Psoas muscle (tissue), 8 donors: ENCODE data around the gene DMBX1. TPM values are rescaled to one million over a fixed set of nuclear protein-coding genes. Genes with fewer than 3 reads are reported as not detected.

Source experiments
- ATAC-seq, 4 donors: fragments of 200-7000 bp; cut with Tn5 transposase; one replicate each; pipeline ENCODE4 v1.9.1; 2020; ENCODE audit warnings: moderate library complexity in 3 of 4, mild to moderate bottlenecking in 2 of 4
- DNase-seq, 2 donors: peaks; one replicate each; pipeline ENCODE4 v3.0.0-alpha.2; 2020
- H3K27ac ChIP-seq: fragments of 200-600 bp; one replicate; pipeline ENCODE4 v1.8.0; 2022
- H3K27me3 ChIP-seq, 3 donors: fragments of 200-600 bp in 1 of 3; one replicate each; pipeline versions ENCODE4 v1.6.1 to v1.8.0; 2013 to 2022; ENCODE audit warnings: low read length in 2 of 3, mild to moderate bottlenecking in 2 of 3, moderate library complexity in 1 of 3; ENCODE audit not compliant: insufficient read depth in 3 of 3
- H3K36me3 ChIP-seq, 2 donors: fragments of 200-600 bp in 1 of 2; one replicate each; pipeline versions ENCODE4 v1.6.1 to v1.8.0; 2013 to 2022; ENCODE audit warnings: low read depth in 1 of 2, mild to moderate bottlenecking in 1 of 2, moderate library complexity in 1 of 2; ENCODE audit not compliant: insufficient read depth in 1 of 2
- H3K4me1 ChIP-seq: fragments of 200-600 bp; one replicate; pipeline ENCODE4 v1.8.0; 2022
- H3K4me3 ChIP-seq: fragments of 200-600 bp; one replicate; pipeline ENCODE4 v1.8.0; 2022; ENCODE audit warnings: mild to moderate bottlenecking
- H3K9me3 ChIP-seq: fragments of 200-600 bp; one replicate; pipeline ENCODE4 v1.8.0; 2022
- CTCF ChIP-seq: fragments of 200-600 bp; IDR thresholded peaks from one replicate; pipeline ENCODE4 v1.8.0; 2022; ENCODE audit warnings: antibody characterized with exemption
- WGBS, 3 donors: extraction: QIAGEN DNeasy Blood & Tissue Kit; methylation state at CpG; one replicate each; pipeline versions ENCODE4 v1.1.6 to v1.1.7; 2013; 5-methylcytosine and 5-hydroxymethylcytosine counted together
- intact Hi-C, 2 donors: fragments of 100-400 bp; cut with DNase I; formaldehyde crosslinking; loops; one replicate each; pipeline versions ENCODE4 v1.11.0 to v1.14.2; 2022
- polyA plus RNA-seq, 3 donors: library from polyadenylated mRNA; stranded (reverse); fragments of 200-250 nt; gene quantifications; one replicate each; pipeline ENCODE4 v1.2.3, GENCODE V29; 2013
- total RNA-seq, 4 donors: library from RNA; stranded (reverse); fragmentation: NEBNext Ultra II Directional in 2 of 4; extraction: Animal tissue kit (Norgen Biotek cat#: 25700) in 2 of 4; gene quantifications; one replicate each; pipeline versions ENCODE4 v1.2.1 to v1.2.4, GENCODE V29; 2021 to 2023
- donor health status: healthy with polysubstance abuse.
- donor health status: DM: no; HTN: no; CAD: no; lungs with moderate emphysema.
- donor health status: Bipolar disorder and iron deficiency.
- donor health status: healthy.
- donor health status: DM: yes; HTN: yes; CAD: no.
- donor health status: DM: no; HTN: no; CAD: no.
- donor health status: DM: no; HTN: no; CAD: no.
- donor health status: DM: yes; HTN: yes; CAD: no.

DMBX1 gene
- total and polyA plus RNA-seq, 7 donors: not detected

- Histone ChIP-seq H3K27ac (no peak overlapping the region), H3K4me3 (no peak overlapping the region), H3K36me3 (no peaks in the 10 kb centered on the region), H3K27me3 (peaks cover 0 to 38% (median 11%) of the 10 kb centered on the region in 3 donors), H3K9me3 (no peaks in the 10 kb centered on the region), H3K4me1 (no peaks in the 10 kb centered on the region)
- ATAC-seq: no peak
- no peak for TF ChIP-seq CTCF
- no peak for DNase-seq
- intact Hi-C loops: loop anchor here in 1 of 2 donors (2.0 kb wide), 1 partner anchor 81 kb away; no protein-coding TSS in a partner anchor
- 66 to 71% (median 67%) methylated on average over 3 of the region's 3 CpGs for WGBS, 3 donors
These were observed 43.8 kb upstream of the DMBX1 start for GRCh38 chr1:46445773-46446256.

- Histone ChIP-seq H3K36me3 (no peaks in the 10 kb centered on the region), H3K27ac (no peak overlapping the region), H3K4me1 (no peaks in the 10 kb centered on the region), H3K27me3 (peaks cover 0 to 41% (median 13%) of the 10 kb centered on the region in 3 donors), H3K4me3 (no peak overlapping the region), H3K9me3 (no peaks in the 10 kb centered on the region)
- peak; percentile 87 for TF ChIP-seq CTCF
- DNase-seq: peak; percentile 71 to 86
- WGBS, 3 donors: 34 to 41% (median 38%) methylated on average over 15 of the region's 15 CpGs
- intact Hi-C loops: loop anchor here (1.0 to 2.0 kb wide), 2 partner anchors 80 to 81 kb away; no protein-coding TSS in a partner anchor
- ATAC-seq: peak; percentile 52 to 81 (median 75)
These were observed 42.8 kb upstream of the DMBX1 start for GRCh38 chr1:46446646-46447498.

- ATAC-seq: no peak
- no peak for DNase-seq
- Histone ChIP-seq H3K9me3 (no peaks in the 10 kb centered on the region), H3K36me3 (no peaks in the 10 kb centered on the region), H3K27me3 (peaks cover 0 to 41% (median 13%) of the 10 kb centered on the region in 3 donors), H3K27ac (no peak overlapping the region), H3K4me1 (no peaks in the 10 kb centered on the region), H3K4me3 (peak overlapping the region; percentile 60)
- intact Hi-C loops: loop anchor here (1.0 to 2.0 kb wide), 2 partner anchors 79 to 81 kb away; no protein-coding TSS in a partner anchor
- WGBS, 3 donors: 46 to 54% (median 48%) methylated on average over 14 of the region's 14 CpGs
- no peak for TF ChIP-seq CTCF
These were observed 42.0 kb upstream of the DMBX1 start for GRCh38 chr1:46447499-46448108.

GRCh38 chr1:46448109-46448911 is 41.3 kb upstream of the DMBX1 start:
- no peak for TF ChIP-seq CTCF
- 4 to 6% (median 5%) methylated on average over 62 to 76 of the region's 76 CpGs for WGBS, 3 donors
- Histone ChIP-seq H3K27ac (no peak overlapping the region), H3K36me3 (no peaks in the 10 kb centered on the region), H3K4me1 (no peaks in the 10 kb centered on the region), H3K9me3 (no peaks in the 10 kb centered on the region), H3K27me3 (peaks cover 0 to 45% (median 13%) of the 10 kb centered on the region in 3 donors), H3K4me3 (peak overlapping the region; percentile 60)
- ATAC-seq: peak in 2 of 4 donors; percentile 5 to 41
- peak in 1 of 2 donors; percentile 32 for DNase-seq
- intact Hi-C loops: no loop called here
